ENCODE results near the gene OXNAD1.

DNA sequence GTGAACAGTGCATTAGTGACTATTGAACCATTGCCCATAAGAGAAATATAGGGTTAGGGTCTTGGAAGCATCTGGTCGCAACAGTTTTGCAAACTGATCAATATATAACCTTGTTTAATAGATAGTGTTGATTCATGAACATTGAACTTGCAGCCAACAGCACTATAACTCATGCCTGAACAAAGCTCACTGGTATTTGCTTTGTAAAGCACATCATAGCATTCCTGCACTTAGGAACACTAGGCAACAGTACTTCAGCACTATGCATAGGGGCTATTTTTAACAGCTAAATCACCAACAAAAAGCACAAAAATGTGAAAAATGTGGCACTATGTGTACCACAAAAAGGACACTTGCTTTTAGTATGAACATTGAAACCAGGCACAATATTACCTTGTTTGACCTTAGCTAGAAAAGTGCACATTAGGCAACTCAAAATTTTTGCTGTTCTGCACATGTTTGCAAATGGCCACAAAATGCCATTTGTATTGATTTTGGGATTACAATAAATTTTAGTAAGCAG is 68.0 kb downstream of the OXNAD1 start:
- TF ChIP-seq POLR2AphosphoS5 (IDR thresholded peaks at IDR 0.05; ENCODE audit: low read depth, low read length) = no peak
- no peak for TF ChIP-seq POLR2A (IDR thresholded peaks at IDR 0.05; ENCODE audit: low read depth, low read length)
- TF ChIP-seq TAF1 (IDR thresholded peaks at IDR 0.05; ENCODE audit: low read depth, low read length) = no peak
- TF ChIP-seq PAX5 (IDR thresholded peaks at IDR 0.05; ENCODE audit: insufficient read depth, low read length, severe bottlenecking) = no peak
- no peak for TF ChIP-seq SPI1 (IDR thresholded peaks at IDR 0.05; ENCODE audit: low read depth, low read length)
- no peak for TF ChIP-seq POU2F2 (IDR thresholded peaks at IDR 0.05; ENCODE audit: low read depth, low read length)
